ENCODE measurements around the gene IL20.
"Not testable (repeated sequence)": the region's sequence is repeated elsewhere in the genome, so short reads cannot be mapped to it uniquely, and the experiment has no call there.

DNA sequence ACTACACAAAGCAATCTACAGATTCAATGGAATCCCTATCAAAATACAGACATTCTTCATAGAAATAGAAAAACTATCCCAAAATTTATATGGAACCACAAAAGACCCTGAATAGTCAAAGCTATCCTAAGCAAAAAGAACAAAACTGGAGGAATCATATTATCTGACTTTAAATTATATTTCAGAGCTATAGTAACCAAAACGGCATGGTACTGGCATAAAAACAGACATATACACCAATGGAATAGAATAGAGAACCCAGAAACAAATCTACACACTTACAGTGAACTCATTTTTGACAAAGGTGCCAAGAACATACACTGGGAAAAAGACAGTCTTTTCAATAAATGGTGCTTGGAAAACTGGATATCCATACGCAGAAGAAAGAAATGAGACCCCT lies 12.8 kb upstream of the IL20 start:
- not testable (repeated sequence) for TF ChIP-seq CTCF, POLR2A, POLR2AphosphoS5, EP300 (IDR thresholded peaks at IDR 0.05)
